ENCODE results near the gene FAM98B.

The FAM98B gene

GRCh38 chr15:38453971-38454695, at the start of gene FAM98B:
TSS of gene FAM98B (plus strand) at chr15:38454127. CDS start at chr15:38454162, 35 bp downstream.
- no peaks in the 10 kb centered on the region for H3K36me3 ChIP-seq (ENCODE audit: control insufficient read depth, insufficient read depth, low read length, severe bottlenecking)
- H3K9me3 ChIP-seq (ENCODE audit: control insufficient read depth, low read length), result no peaks in the 10 kb centered on the region
- H3K4me3 ChIP-seq (ENCODE audit: low read length), result peak within 1 kb of the TSS; percentile 89
- H3K27me3 ChIP-seq (replicated peaks; ENCODE audit: control insufficient read depth, insufficient read depth, low read length), result no peaks in the 10 kb centered on the region
- H3K4me1 ChIP-seq (ENCODE audit: control insufficient read depth, insufficient read depth, low read length), result peaks cover 10% of the 10 kb centered on the region
- DNase-seq (ENCODE audit: low read depth), result peak; percentile 95
- peak within 1 kb of the TSS; percentile 97 for H3K9ac ChIP-seq (ENCODE audit: low read length)

GRCh38 chr15:38406436-38406835, 47.5 kb upstream of the FAM98B start:
- H3K9me3 ChIP-seq (ENCODE audit: control insufficient read depth, low read length), result no peaks in the 10 kb centered on the region
- no peak overlapping the region for H3K9ac ChIP-seq (ENCODE audit: low read length)
- peak overlapping the region; percentile 45 for H3K4me3 ChIP-seq (ENCODE audit: low read length)
- peaks cover 6% of the 10 kb centered on the region for H3K4me1 ChIP-seq (ENCODE audit: control insufficient read depth, insufficient read depth, low read length)
- no peaks in the 10 kb centered on the region for H3K27me3 ChIP-seq (replicated peaks; ENCODE audit: control insufficient read depth, insufficient read depth, low read length)
- no peaks in the 10 kb centered on the region for H3K36me3 ChIP-seq (ENCODE audit: control insufficient read depth, insufficient read depth, low read length, severe bottlenecking)
- DNase-seq (ENCODE audit: low read depth), result no peak

DNA sequence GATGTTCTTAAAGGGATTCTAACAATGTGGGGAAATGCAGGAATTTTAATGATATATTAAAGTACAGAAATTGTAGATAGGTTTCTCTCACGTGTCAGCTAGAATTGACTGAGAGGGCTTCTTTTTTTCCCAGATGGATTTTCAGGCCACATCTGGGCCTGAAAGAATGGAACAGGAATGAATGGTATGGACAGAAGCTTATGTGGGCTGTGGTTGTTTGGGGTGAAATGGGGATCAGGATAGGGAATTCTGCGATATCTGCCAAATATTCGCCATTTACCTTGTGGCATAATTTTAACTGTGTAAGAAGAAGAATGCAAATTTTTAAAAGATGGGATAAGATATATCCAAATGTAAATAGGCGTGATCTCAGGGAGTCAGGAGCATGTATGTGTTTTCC, 45.4 kb upstream of the FAM98B start:
- no peak overlapping the region for H3K4me3 ChIP-seq (ENCODE audit: low read length)
- H3K4me1 ChIP-seq (ENCODE audit: control insufficient read depth, insufficient read depth, low read length), result no peaks in the 10 kb centered on the region
- H3K9me3 ChIP-seq (ENCODE audit: control insufficient read depth, low read length), result no peaks in the 10 kb centered on the region
- no peak overlapping the region for H3K9ac ChIP-seq (ENCODE audit: low read length)
- H3K36me3 ChIP-seq (ENCODE audit: control insufficient read depth, insufficient read depth, low read length, severe bottlenecking), result no peaks in the 10 kb centered on the region
- no peaks in the 10 kb centered on the region for H3K27me3 ChIP-seq (replicated peaks; ENCODE audit: control insufficient read depth, insufficient read depth, low read length)
- no peak for DNase-seq (ENCODE audit: low read depth)

- H3K4me3 ChIP-seq (ENCODE audit: low read length), result no peak overlapping the region
- no peaks in the 10 kb centered on the region for H3K4me1 ChIP-seq (ENCODE audit: control insufficient read depth, insufficient read depth, low read length)
- no peaks in the 10 kb centered on the region for H3K9me3 ChIP-seq (ENCODE audit: control insufficient read depth, low read length)
- no peak overlapping the region for H3K9ac ChIP-seq (ENCODE audit: low read length)
- no peaks in the 10 kb centered on the region for H3K36me3 ChIP-seq (ENCODE audit: control insufficient read depth, insufficient read depth, low read length, severe bottlenecking)
- no peaks in the 10 kb centered on the region for H3K27me3 ChIP-seq (replicated peaks; ENCODE audit: control insufficient read depth, insufficient read depth, low read length)
- DNase-seq (ENCODE audit: low read depth), result no peak
Measured at GRCh38 chr15:38411902-38412301, 42.0 kb upstream of the FAM98B start.

DNA sequence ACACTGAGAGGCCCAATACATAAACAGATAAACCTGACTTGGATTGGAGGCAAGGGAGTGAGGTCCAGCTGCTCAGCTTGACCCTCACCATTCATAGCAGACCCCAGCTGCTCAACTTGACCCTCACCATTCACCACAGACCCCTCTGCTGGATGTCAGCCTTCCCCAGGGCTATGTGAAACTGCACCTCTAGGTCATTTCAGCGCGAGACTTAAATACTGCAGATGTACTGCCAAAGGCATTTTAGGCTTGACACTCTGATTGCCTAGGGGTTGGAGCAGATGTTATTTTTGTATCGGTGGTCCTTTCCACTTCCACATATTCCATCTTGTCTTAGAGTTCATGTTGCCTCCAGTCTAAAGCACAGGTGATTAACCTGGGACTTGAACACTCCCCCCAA, 41.5 kb upstream of the FAM98B start:
- no peaks in the 10 kb centered on the region for H3K27me3 ChIP-seq (replicated peaks; ENCODE audit: control insufficient read depth, insufficient read depth, low read length)
- H3K9me3 ChIP-seq (ENCODE audit: control insufficient read depth, low read length), result no peaks in the 10 kb centered on the region
- no peak overlapping the region for H3K4me3 ChIP-seq (ENCODE audit: low read length)
- no peaks in the 10 kb centered on the region for H3K36me3 ChIP-seq (ENCODE audit: control insufficient read depth, insufficient read depth, low read length, severe bottlenecking)
- H3K4me1 ChIP-seq (ENCODE audit: control insufficient read depth, insufficient read depth, low read length), result no peaks in the 10 kb centered on the region
- no peak overlapping the region for H3K9ac ChIP-seq (ENCODE audit: low read length)
- DNase-seq (ENCODE audit: low read depth), result no peak

GRCh38 chr15:38414357-38414756, 39.6 kb upstream of the FAM98B start:
- Histone ChIP-seq H3K27me3 (replicated peaks; ENCODE audit: control insufficient read depth, insufficient read depth, low read length) (no peaks in the 10 kb centered on the region), H3K4me3 (ENCODE audit: low read length) (no peak overlapping the region), H3K9me3 (ENCODE audit: control insufficient read depth, low read length) (no peaks in the 10 kb centered on the region), H3K36me3 (ENCODE audit: control insufficient read depth, insufficient read depth, low read length, severe bottlenecking) (no peaks in the 10 kb centered on the region), H3K4me1 (ENCODE audit: control insufficient read depth, insufficient read depth, low read length) (no peaks in the 10 kb centered on the region), H3K9ac (ENCODE audit: low read length) (peak overlapping the region; percentile 27)
- peak; percentile 86 for DNase-seq (ENCODE audit: low read depth)

- Histone ChIP-seq H3K36me3 (ENCODE audit: control insufficient read depth, insufficient read depth, low read length, severe bottlenecking) (no peaks in the 10 kb centered on the region), H3K9ac (ENCODE audit: low read length) (no peak overlapping the region), H3K27me3 (replicated peaks; ENCODE audit: control insufficient read depth, insufficient read depth, low read length) (no peaks in the 10 kb centered on the region), H3K9me3 (ENCODE audit: control insufficient read depth, low read length) (no peaks in the 10 kb centered on the region), H3K4me1 (ENCODE audit: control insufficient read depth, insufficient read depth, low read length) (no peaks in the 10 kb centered on the region), H3K4me3 (ENCODE audit: low read length) (no peak overlapping the region)
- no peak for DNase-seq (ENCODE audit: low read depth)
Measured at GRCh38 chr15:38421069-38421690, 32.7 kb upstream of the FAM98B start.

- H3K27me3 ChIP-seq (replicated peaks; ENCODE audit: control insufficient read depth, insufficient read depth, low read length), result no peaks in the 10 kb centered on the region
- no peak overlapping the region for H3K9ac ChIP-seq (ENCODE audit: low read length)
- H3K4me1 ChIP-seq (ENCODE audit: control insufficient read depth, insufficient read depth, low read length), result no peaks in the 10 kb centered on the region
- no peaks in the 10 kb centered on the region for H3K9me3 ChIP-seq (ENCODE audit: control insufficient read depth, low read length)
- H3K36me3 ChIP-seq (ENCODE audit: control insufficient read depth, insufficient read depth, low read length, severe bottlenecking), result no peaks in the 10 kb centered on the region
- no peak overlapping the region for H3K4me3 ChIP-seq (ENCODE audit: low read length)
- DNase-seq (ENCODE audit: low read depth), result peak; percentile 27
Measured at GRCh38 chr15:38424101-38424552, 29.8 kb upstream of the FAM98B start.

- Histone ChIP-seq H3K4me1 (ENCODE audit: control insufficient read depth, insufficient read depth, low read length) (no peaks in the 10 kb centered on the region), H3K36me3 (ENCODE audit: control insufficient read depth, insufficient read depth, low read length, severe bottlenecking) (no peaks in the 10 kb centered on the region), H3K9me3 (ENCODE audit: control insufficient read depth, low read length) (no peaks in the 10 kb centered on the region), H3K27me3 (replicated peaks; ENCODE audit: control insufficient read depth, insufficient read depth, low read length) (no peaks in the 10 kb centered on the region), H3K9ac (ENCODE audit: low read length) (no peak overlapping the region), H3K4me3 (ENCODE audit: low read length) (no peak overlapping the region)
- no peak for DNase-seq (ENCODE audit: low read depth)
Measured at GRCh38 chr15:38425269-38425668, 28.7 kb upstream of the FAM98B start.

DNA sequence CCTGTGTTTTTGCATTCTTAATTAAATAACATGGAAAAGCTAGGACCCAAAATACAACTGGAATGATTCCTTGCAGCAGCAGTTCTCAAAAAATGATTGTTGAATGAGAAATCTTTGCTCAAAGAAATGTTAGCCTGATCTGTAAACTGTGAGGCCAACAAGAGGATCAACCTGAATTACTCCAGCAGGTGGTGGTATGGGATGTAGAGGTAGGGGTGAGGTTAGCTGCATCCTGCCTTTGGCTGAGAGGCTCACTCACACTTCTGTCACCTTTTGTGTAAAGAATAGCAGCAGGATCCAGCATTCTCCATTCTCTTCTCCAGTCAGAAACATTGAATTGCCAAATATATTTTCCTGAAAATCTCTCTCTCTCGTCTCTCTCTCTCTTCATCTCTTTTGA, 26.5 kb upstream of the FAM98B start:
- H3K9me3 ChIP-seq (ENCODE audit: control insufficient read depth, low read length), result no peaks in the 10 kb centered on the region
- no peaks in the 10 kb centered on the region for H3K4me1 ChIP-seq (ENCODE audit: control insufficient read depth, insufficient read depth, low read length)
- H3K9ac ChIP-seq (ENCODE audit: low read length), result no peak overlapping the region
- DNase-seq (ENCODE audit: low read depth), result no peak
- H3K27me3 ChIP-seq (replicated peaks; ENCODE audit: control insufficient read depth, insufficient read depth, low read length), result no peaks in the 10 kb centered on the region
- H3K4me3 ChIP-seq (ENCODE audit: low read length), result no peak overlapping the region
- H3K36me3 ChIP-seq (ENCODE audit: control insufficient read depth, insufficient read depth, low read length, severe bottlenecking), result no peaks in the 10 kb centered on the region

DNA sequence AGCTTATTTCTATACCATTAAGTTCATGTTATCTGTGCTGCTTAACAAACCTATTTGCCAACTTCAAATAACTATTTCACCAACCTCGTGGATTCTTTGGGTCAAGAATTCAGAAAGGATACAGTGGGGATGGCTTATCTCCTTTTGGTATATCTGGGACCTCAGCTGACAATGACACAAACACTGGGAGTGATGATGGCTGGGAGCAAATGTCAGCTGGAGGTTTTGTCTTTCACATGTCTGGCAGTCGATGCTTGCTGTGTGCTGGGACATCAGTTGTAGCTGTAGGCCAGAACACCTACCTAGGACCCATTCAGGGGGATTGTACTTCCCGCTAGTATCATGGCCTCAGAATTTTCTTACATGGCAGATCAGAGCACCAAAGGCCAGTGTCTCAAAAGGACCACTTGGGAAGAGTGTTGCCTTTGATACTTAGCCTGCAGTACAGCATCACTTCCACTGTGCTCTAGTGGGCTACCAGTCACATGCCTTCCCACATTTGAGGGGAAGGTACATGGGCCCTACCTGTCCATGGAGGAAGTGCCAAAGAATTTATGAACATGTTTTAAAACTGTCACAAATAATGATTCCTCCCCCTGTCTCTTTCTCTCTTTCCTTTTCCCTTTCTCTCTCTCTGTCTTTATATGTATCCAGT, 23.7 kb upstream of the FAM98B start:
- no peak overlapping the region for H3K9ac ChIP-seq (ENCODE audit: low read length)
- H3K4me1 ChIP-seq (ENCODE audit: control insufficient read depth, insufficient read depth, low read length), result no peaks in the 10 kb centered on the region
- H3K27me3 ChIP-seq (replicated peaks; ENCODE audit: control insufficient read depth, insufficient read depth, low read length), result no peaks in the 10 kb centered on the region
- H3K9me3 ChIP-seq (ENCODE audit: control insufficient read depth, low read length), result no peaks in the 10 kb centered on the region
- H3K4me3 ChIP-seq (ENCODE audit: low read length), result no peak overlapping the region
- DNase-seq (ENCODE audit: low read depth), result no peak
- no peaks in the 10 kb centered on the region for H3K36me3 ChIP-seq (ENCODE audit: control insufficient read depth, insufficient read depth, low read length, severe bottlenecking)

Measured in adipocyte (in vitro differentiated cells).